ENCODE data around the gene CDYL2. TPM values are rescaled to one million over a fixed set of nuclear protein-coding genes. Genes with fewer than 3 reads are reported as not detected.

The CDYL2 gene
- total RNA-seq, 1 experiment from 2014 or later: 8.2 TPM

DNA sequence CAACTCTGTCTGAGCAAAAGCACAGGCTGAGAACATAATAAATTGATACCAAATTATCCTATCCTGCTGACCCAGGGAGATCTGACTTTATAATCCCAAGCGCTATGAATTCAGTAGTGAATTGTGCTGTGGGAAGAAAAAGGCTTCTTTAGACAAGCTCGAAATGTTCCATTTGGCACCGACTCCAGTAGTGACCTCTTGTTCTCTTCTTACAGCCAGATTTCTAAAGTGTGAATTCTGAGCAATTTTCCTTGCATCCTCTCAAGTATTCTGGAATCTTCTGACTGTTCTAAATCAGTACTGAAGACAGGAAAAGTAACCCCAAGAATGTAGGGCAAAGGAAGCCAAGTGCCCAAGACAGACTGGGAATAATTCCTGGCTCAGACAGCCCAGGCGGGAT is 58.2 kb downstream of the CDYL2 start:
- H3K27me3 Mint-ChIP-seq (ENCODE audit: low read depth): no peaks in the 10 kb centered on the region
- H3K4me3 Mint-ChIP-seq: no peak overlapping the region
- H3K9me3 Mint-ChIP-seq: peaks cover 11% of the 10 kb centered on the region
- DNase-seq (ENCODE audit: low spot score) (no peak), ATAC-seq (no peak)
- CTCF ChIA-PET: no interaction called here
- peaks cover 3% of the 10 kb centered on the region for H3K4me1 Mint-ChIP-seq
- H3K36me3 Mint-ChIP-seq: peaks cover 5% of the 10 kb centered on the region; the same call in 1 of the 2 replicates
- POLR2A ChIA-PET: no interaction called here
- TF ChIP-seq, protein P1, sequence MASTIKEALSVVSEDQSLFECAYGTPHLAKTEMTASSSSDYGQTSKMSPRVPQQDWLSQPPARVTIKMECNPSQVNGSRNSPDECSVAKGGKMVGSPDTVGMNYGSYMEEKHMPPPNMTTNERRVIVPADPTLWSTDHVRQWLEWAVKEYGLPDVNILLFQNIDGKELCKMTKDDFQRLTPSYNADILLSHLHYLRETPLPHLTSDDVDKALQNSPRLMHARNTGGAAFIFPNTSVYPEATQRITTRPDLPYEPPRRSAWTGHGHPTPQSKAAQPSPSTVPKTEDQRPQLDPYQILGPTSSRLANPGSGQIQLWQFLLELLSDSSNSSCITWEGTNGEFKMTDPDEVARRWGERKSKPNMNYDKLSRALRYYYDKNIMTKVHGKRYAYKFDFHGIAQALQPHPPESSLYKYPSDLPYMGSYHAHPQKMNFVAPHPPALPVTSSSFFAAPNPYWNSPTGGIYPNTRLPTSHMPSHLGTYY (CRISPR knock-in tag; IDR thresholded peaks at IDR 0.05): no peak
- TF ChIP-seq SOX15 (CRISPR knock-in tag; IDR thresholded peaks at IDR 0.05) (no peak), FOXK1 (CRISPR knock-in tag; IDR thresholded peaks at IDR 0.05) (no peak)
- TF ChIP-seq, protein P2, sequence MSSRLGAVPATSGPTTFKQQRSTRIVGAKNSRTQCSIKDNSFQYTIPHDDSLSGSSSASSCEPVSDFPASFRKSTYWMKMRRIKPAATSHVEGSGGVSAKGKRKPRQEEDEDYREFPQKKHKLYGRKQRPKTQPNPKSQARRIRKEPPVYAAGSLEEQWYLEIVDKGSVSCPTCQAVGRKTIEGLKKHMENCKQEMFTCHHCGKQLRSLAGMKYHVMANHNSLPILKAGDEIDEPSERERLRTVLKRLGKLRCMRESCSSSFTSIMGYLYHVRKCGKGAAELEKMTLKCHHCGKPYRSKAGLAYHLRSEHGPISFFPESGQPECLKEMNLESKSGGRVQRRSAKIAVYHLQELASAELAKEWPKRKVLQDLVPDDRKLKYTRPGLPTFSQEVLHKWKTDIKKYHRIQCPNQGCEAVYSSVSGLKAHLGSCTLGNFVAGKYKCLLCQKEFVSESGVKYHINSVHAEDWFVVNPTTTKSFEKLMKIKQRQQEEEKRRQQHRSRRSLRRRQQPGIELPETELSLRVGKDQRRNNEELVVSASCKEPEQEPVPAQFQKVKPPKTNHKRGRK (CRISPR knock-in tag; IDR thresholded peaks at IDR 0.05; ENCODE audit: borderline replicate concordance): no peak
- TF ChIP-seq, protein P3, sequence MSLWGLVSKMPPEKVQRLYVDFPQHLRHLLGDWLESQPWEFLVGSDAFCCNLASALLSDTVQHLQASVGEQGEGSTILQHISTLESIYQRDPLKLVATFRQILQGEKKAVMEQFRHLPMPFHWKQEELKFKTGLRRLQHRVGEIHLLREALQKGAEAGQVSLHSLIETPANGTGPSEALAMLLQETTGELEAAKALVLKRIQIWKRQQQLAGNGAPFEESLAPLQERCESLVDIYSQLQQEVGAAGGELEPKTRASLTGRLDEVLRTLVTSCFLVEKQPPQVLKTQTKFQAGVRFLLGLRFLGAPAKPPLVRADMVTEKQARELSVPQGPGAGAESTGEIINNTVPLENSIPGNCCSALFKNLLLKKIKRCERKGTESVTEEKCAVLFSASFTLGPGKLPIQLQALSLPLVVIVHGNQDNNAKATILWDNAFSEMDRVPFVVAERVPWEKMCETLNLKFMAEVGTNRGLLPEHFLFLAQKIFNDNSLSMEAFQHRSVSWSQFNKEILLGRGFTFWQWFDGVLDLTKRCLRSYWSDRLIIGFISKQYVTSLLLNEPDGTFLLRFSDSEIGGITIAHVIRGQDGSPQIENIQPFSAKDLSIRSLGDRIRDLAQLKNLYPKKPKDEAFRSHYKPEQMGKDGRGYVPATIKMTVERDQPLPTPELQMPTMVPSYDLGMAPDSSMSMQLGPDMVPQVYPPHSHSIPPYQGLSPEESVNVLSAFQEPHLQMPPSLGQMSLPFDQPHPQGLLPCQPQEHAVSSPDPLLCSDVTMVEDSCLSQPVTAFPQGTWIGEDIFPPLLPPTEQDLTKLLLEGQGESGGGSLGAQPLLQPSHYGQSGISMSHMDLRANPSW (CRISPR knock-in tag; conservative IDR thresholded peaks at IDR 0.05; ENCODE audit: low read depth): no peak
- no peak overlapping the region for H3K27ac Mint-ChIP-seq

DNA sequence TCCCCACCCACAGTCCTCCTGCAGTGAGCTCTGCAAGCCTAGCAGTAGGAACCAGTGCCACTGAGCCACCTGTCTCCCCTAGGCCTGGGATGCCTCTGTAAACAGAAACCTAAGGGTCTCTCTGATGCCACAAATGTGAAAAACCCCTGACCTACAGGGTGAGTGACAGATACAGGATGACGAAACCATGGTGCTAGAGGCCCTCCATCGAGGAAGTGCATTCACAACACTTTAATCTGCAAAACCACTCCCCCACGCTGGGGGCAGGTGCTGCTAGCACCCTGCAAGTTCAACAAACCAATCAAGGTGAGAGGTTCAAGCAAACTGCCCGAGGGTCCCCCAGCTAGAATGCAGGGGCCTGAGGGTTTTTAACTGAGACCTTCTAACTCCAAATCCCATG is 59.5 kb downstream of the CDYL2 start:
- ChIA-PET POLR2A (no interaction called here), CTCF (no interaction called here)
- no peaks in the 10 kb centered on the region for H3K27me3 Mint-ChIP-seq (ENCODE audit: low read depth)
- no peak overlapping the region for H3K27ac Mint-ChIP-seq
- DNase-seq (ENCODE audit: low spot score) (no peak), ATAC-seq (no peak)
- peaks cover 10% of the 10 kb centered on the region for H3K36me3 Mint-ChIP-seq
- H3K4me3 Mint-ChIP-seq: no peak overlapping the region
- H3K4me1 Mint-ChIP-seq: no peaks in the 10 kb centered on the region
- TF ChIP-seq TEAD4 (CRISPR knock-in tag; IDR thresholded peaks at IDR 0.05): no peak
- TF ChIP-seq, protein P4, sequence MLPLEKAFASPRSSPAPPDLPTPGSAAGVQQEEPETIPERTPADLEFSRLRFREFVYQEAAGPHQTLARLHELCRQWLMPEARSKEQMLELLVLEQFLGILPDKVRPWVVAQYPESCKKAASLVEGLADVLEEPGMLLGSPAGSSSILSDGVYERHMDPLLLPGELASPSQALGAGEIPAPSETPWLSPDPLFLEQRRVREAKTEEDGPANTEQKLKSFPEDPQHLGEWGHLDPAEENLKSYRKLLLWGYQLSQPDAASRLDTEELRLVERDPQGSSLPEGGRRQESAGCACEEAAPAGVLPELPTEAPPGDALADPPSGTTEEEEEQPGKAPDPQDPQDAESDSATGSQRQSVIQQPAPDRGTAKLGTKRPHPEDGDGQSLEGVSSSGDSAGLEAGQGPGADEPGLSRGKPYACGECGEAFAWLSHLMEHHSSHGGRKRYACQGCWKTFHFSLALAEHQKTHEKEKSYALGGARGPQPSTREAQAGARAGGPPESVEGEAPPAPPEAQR (CRISPR knock-in tag; IDR thresholded peaks at IDR 0.05): no peak
- no peak for TF ChIP-seq PRRX2 (CRISPR knock-in tag; IDR thresholded peaks at IDR 0.05)
- no peak for TF ChIP-seq NFATC4 (CRISPR knock-in tag; IDR thresholded peaks at IDR 0.05)
- TF ChIP-seq RORB (CRISPR knock-in tag; IDR thresholded peaks at IDR 0.05): no peak
- TF ChIP-seq TCF7 (CRISPR knock-in tag; IDR thresholded peaks at IDR 0.05; ENCODE audit: low read depth): no peak
- TF ChIP-seq ELF4 (CRISPR knock-in tag; IDR thresholded peaks at IDR 0.05; ENCODE audit: low read depth): no peak
- TF ChIP-seq TP53 (CRISPR knock-in tag; IDR thresholded peaks at IDR 0.05): no peak
- TF ChIP-seq SMAD3 (CRISPR knock-in tag; IDR thresholded peaks at IDR 0.05; ENCODE audit: borderline replicate concordance): no peak
- TF ChIP-seq, protein P5, sequence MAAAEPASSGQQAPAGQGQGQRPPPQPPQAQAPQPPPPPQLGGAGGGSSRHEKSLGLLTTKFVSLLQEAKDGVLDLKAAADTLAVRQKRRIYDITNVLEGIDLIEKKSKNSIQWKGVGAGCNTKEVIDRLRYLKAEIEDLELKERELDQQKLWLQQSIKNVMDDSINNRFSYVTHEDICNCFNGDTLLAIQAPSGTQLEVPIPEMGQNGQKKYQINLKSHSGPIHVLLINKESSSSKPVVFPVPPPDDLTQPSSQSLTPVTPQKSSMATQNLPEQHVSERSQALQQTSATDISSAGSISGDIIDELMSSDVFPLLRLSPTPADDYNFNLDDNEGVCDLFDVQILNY (CRISPR knock-in tag; IDR thresholded peaks at IDR 0.05): no peak
- TF ChIP-seq, protein P6, sequence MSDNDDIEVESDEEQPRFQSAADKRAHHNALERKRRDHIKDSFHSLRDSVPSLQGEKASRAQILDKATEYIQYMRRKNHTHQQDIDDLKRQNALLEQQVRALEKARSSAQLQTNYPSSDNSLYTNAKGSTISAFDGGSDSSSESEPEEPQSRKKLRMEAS (CRISPR knock-in tag; IDR thresholded peaks at IDR 0.05): no peak
- TF ChIP-seq SMAD4 (CRISPR knock-in tag; IDR thresholded peaks at IDR 0.05): no peak
- no peak for TF ChIP-seq GRHL2 (CRISPR knock-in tag; IDR thresholded peaks at IDR 0.05; ENCODE audit: insufficient replicate concordance, severe bottlenecking)
- TF ChIP-seq EMX1 (CRISPR knock-in tag; IDR thresholded peaks at IDR 0.05): no peak
- H3K9me3 Mint-ChIP-seq: peaks cover 22% of the 10 kb centered on the region
